NCI-H146 (cell line): ENCODE results near the gene DIS3L2.
A peak's percentile ranks its signal among the peaks of the same experiment; 100 is the strongest.
"Not testable (repeated sequence)": the region's sequence is repeated elsewhere in the genome, so short reads cannot be mapped to it uniquely, and the experiment has no call there.

Source experiments
- DNase-seq: peaks from one replicate; lab custom pipeline; 2025; lab: John Stamatoyannopoulos, UW

Gene DIS3L2

GRCh38 chr2:232350804-232351685 is 389.5 kb downstream of the DIS3L2 start:
- no peak for DNase-seq

DNA sequence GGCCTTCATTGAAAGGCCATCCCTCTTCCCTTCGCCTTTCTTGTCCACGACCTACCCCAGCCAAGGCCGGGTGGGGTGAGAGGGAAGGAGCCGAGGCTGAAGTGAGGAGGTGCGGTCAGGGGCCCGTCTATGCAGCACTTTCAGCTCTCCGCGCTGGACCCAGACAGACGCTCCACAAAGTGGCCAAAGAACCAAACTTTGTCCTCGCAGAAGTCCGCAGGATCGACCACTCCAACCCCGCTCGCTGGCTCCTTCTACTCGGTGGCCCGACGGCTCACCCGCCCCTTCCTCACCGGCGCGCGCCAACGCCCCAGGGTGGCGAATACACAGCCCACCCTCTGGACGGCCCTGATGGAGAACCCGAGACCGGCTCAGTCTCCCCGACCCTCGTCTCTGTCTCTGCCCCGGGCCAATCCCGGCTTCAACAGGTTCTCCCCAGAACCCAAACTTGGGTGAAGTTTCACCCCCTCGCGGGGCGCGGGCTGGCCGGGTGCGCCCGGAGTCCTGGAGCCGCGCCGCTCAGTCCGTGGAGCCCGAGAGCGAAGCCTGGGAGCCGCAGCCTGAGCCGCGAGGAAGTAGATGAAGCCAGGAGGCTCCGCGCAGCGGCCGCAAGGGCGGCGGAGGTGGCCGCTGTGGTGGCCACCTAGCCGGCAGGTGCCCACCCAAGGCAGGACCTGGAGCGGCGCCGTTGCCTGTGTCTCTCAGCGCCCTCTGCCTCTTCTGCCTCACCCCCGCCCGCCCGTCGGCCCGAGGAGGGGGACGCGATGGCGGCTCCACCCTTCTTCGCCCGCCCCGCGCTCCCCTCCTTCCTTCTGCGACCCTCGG is 390.4 kb downstream of the DIS3L2 start:
- no peak for DNase-seq

- DNase-seq, result no peak
Measured at GRCh38 chr2:232352511-232353091, 391.1 kb downstream of the DIS3L2 start.

DNA sequence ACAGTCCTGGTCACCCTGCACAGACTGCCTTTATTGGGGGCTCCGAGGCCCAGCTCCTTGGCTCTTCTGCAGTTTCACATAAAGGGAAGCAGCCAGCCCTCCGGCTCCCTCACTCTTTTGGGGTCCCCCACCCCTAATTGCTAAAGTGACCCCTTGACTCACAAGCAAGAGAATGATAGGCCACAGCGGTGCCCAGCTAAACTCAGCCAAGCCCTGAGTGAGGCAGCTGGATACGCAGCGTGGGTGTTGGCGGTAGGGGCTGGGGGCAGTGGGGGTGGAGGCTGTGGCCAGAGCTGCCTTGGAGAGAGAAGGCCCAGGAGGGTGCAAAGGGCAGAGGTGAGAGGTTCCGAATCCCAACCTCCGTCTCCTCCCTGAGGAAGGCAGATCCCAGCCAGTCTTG is 391.6 kb downstream of the DIS3L2 start:
- DNase-seq, result no peak

- no peak for DNase-seq
Measured at GRCh38 chr2:232353660-232354059, 392.1 kb downstream of the DIS3L2 start.

DNA sequence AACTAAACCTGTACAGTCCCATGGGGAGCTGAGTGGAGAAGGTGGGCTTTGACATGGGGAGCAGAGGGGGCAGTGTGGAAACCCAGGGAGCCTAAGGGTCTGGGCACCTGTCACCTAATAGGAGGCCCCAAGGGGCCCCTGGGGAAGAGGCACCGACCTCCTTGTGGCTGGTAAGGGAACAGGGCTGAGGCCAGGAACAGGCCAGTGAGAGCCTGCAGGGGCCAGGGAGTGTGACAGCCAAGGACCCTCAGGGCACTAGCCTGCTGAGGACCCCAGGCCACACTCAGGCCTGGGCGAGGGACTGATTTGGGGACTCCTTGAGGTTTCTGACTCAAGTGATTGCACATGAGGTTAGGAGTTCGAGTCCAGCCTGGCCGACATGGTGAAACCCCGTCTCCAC is 392.6 kb downstream of the DIS3L2 start:
- DNase-seq, result no peak

DNA sequence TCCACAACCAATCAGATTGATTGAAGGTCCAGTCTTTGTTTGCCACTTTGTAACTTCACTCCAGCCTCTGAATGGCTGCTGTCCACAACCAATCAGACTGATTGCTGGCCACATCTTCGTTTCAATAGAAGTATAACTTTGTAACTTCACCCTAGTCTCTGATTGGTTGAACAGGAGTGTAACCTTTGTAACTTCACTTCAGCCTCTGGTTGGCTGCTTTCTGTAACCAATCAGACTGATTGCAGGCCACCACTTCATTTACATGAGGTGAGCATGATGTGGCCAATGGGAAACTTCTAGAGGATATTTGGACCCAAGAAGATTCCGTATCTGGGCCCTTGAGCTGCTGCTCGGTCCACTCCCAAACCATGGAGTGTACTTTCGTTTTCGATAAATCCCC is 400.1 kb downstream of the DIS3L2 start:
- DNase-seq, result no peak

DNA sequence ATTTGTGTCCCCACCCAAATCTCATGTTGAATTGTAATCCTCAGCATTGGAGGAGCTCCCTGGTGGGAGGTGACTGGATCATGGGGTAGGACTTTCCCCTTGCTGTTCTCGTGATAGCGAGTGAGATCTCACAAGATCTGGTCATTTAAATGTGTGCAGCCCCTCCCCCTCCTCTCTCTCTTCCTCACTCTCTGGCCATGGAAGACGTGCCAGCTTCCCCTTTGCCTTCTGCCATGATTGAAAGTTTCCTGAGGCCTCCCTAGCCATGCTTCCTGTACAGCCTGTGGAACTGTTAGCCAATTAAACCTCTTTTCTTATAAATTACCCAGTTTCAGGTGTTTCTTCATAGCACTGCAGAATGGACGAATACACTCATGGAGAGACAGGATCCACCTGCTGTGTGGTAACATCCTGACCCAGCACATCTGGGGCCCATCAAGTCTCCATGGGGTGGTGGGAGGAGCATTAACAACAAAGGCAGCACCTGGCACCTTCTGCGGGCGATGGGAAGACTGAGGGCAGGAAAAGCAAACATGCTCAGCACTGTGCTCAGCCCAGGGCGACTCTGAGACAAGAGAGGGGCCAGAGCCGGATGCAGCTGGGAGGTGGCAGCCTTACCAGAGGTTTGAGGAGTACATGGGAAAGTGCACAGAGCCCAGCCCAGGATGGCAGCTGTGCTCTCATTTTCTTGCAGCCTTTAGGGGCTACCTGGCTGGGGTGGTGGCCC is 400.8 kb downstream of the DIS3L2 start:
- peak; percentile 18 for DNase-seq

DNA sequence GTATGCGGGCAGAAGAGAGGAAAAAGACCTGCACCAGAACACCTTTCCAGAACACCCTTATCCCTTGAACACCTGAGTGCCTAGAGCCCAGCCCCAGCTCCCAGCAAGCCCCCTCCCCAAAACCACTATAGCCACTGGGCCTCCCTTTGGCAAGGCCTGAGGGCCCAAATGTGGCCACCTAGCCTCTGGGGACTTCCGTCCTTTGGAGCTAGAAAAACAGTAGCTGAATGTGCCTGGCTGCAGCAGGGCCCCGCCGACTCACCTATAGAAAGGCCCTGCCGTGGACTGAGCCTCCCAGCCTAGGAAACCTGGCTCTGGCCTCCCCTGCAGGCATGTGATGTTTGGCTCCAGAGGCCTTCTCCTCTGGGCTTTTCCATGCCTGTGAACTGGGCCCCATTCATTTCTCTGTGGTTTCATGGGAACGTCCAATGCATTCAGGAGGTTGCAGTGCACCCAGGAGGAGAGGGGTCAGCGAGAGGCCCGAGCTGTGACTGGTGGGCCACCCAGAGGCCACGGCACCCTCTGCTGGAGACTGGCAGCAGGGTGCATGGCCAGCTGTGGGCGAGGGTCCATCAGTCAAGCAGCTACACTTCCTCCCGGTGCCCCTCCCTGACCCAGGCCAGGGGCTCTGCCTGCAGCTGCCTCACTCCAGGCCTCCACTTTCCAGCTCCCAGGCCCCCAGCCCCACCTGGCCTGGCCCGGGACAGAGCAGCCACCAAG is 401.7 kb downstream of the DIS3L2 start:
- not testable (repeated sequence) for DNase-seq

- no peak for DNase-seq
Measured at GRCh38 chr2:232363784-232364615, 402.5 kb downstream of the DIS3L2 start.

GRCh38 chr2:232364806-232365594 is 403.5 kb downstream of the DIS3L2 start:
- not testable (repeated sequence) for DNase-seq

GRCh38 chr2:232365621-232366321 is 404.3 kb downstream of the DIS3L2 start:
- DNase-seq, result peak; percentile 31

GRCh38 chr2:232366461-232366860 is 404.9 kb downstream of the DIS3L2 start:
- DNase-seq, result not testable (repeated sequence)

GRCh38 chr2:232367016-232367415 is 405.5 kb downstream of the DIS3L2 start:
- DNase-seq, result no peak

DNA sequence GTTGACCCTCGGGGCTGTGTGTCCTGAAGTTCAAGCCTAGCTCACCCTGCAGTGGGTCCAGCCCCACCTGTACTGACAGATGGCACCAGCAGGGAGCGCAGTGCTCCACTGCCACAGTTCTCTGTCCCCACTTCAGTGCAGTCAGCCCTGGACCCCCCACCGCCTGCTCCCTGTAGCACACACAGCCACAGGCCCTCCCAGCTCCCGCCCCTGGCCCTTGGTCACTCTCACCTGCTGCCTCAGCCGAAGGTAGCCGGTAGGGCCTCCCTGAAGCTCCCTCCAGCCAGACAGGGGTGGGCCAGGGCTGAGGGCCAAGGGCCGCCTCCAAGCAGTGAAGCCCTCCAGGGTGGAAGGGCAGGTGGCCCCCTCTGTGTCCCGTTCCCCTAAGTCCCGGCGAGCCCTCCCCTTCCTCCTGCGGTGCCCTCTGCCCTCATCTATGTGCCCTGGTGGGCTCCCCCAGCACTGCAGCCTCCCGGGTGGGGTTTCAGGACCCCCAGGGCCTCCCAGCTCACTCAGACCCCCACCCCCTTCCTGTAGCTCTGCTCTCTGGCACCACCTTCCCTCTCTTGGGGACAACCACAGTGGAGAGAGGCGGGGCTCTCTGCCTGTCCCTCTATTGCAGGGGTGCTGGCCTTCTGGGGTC is 406.2 kb downstream of the DIS3L2 start:
- no peak for DNase-seq

DNA sequence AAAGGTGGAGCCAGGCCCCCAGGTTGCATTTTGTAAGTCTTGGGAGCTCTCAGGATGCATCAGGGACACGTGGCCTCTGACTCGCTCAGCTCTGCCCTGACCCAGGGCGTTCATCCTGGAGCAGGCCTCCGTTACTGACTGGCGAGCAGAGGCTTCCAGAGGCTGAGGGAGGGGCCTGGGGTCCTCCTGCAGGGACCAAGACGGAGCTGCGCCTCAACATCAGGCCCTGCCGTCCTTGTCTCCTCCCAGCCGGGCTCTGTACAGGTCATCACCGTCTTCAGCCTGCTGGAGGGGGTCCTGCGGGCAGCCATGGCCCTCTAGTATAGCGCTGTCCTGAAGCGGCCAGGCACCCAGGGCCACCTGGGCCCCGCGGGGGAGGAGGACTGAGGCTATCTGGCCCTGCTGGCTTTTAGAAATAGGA is 406.8 kb downstream of the DIS3L2 start:
- DNase-seq, result no peak

DNA sequence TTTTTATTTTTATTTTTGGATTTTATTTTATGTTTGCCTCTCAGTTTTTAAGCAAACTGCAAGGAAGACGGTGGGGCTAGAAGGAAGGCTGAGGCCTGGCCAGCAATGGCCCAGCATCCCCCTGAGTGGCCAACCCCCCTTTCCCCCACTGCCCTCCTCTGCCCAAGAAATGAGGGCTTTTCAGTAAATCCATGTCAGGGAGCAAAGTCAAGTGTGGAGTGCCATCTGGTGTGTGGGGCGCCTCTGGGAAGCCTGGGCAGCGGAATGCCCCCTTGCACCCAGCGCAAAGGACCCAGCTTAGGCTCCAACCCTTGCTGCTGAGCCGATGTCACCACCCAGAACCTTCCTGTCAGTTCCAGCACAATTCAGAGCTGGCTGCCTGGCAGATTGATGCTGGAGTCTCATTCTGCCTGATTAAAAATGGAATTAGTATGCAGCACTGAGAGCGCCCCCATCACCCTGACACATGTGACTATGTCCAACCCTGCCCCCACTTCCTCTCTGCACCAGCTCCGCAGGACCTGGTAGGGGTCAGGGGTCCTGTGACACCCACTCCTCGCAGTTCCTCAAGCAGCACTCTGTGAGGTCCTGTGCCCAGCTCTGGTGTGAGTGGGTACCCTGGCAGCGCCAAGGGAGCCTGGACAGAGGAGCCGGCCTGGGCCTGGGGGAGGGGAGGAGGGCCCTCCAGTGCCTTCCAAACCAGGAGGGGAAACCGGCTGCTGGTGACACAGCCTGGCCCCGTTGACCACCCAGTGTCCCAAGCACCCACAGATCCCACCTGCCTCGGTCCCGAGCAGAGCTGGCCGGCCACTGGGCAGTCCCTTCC is 407.8 kb downstream of the DIS3L2 start:
- DNase-seq, result no peak
